Measurements from ENCODE around the gene CYP26B1. TPM values are rescaled to one million over a fixed set of nuclear protein-coding genes. Genes with fewer than 3 reads are reported as not detected.

The CYP26B1 gene
- total RNA-seq, 1 donor from 2014 or later = 1.2 TPM

DNA sequence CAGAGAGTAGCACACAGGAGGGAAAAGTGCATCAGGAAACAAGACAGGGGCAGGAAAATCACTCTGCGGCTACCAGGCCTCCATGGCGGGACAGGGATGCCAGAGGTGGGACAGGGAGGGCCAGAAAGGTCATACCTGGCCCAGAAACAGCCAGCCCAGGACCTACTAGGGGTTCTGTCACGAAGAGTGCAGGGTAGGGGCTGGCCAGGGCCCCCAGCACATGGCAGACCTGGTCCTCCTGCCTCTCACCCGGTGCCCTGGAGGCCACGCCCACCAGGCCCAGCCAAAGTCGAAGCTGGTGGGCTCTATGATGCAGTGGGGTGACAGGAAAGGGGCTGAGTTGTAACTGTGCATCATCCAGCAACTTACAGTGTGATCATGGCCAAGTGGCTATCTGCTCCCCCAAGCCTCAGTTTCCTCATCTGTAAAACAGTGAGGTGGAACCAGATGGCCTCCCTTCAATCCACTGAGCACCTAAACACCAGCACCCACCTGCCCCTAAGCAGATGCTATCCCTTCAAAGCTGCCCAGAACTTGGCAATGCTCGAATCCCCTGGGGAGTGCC lies 10.6 kb downstream of the CYP26B1 start:
- H3K4me1 Mint-ChIP-seq (ENCODE audit: low read depth, unreplicated experiment) = no peaks in the 10 kb centered on the region
- H3K27me3 Mint-ChIP-seq (ENCODE audit: low read depth, unreplicated experiment) = peaks cover 52% of the 10 kb centered on the region
- H3K27ac Mint-ChIP-seq (ENCODE audit: unreplicated experiment) = no peak overlapping the region
- peaks cover 3% of the 10 kb centered on the region for H3K27me3 ChIP-seq (ENCODE audit: insufficient read depth, low read length)
- no peak overlapping the region for H3K4me3 Mint-ChIP-seq (ENCODE audit: unreplicated experiment)
- TF ChIP-seq, protein P1, sequence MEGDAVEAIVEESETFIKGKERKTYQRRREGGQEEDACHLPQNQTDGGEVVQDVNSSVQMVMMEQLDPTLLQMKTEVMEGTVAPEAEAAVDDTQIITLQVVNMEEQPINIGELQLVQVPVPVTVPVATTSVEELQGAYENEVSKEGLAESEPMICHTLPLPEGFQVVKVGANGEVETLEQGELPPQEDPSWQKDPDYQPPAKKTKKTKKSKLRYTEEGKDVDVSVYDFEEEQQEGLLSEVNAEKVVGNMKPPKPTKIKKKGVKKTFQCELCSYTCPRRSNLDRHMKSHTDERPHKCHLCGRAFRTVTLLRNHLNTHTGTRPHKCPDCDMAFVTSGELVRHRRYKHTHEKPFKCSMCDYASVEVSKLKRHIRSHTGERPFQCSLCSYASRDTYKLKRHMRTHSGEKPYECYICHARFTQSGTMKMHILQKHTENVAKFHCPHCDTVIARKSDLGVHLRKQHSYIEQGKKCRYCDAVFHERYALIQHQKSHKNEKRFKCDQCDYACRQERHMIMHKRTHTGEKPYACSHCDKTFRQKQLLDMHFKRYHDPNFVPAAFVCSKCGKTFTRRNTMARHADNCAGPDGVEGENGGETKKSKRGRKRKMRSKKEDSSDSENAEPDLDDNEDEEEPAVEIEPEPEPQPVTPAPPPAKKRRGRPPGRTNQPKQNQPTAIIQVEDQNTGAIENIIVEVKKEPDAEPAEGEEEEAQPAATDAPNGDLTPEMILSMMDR (IDR thresholded peaks at IDR 0.05; ENCODE audit: insufficient read depth, low read depth, low read length) = no peak
- TF ChIP-seq EZH2 (IDR thresholded peaks at IDR 0.05; ENCODE audit: insufficient read depth, low read length) = no peak
- no peak overlapping the region for H3K9ac ChIP-seq (ENCODE audit: low read length)
- no peaks in the 10 kb centered on the region for H3K36me3 ChIP-seq (ENCODE audit: insufficient read depth, low read length)
- no peak overlapping the region for H3K4me3 ChIP-seq (ENCODE audit: insufficient read depth, low read depth, low read length)
- H3K4me2 ChIP-seq (ENCODE audit: low read length) = no peak overlapping the region
- H3K9me3 ChIP-seq (ENCODE audit: insufficient read depth, low read depth, low read length) = no peaks in the 10 kb centered on the region
- no peak overlapping the region for H3K27ac ChIP-seq (ENCODE audit: low read depth, low read length)
- FAIRE-seq (no peak), DNase-seq (ENCODE audit: low read depth) (no peak)
- H3K4me1 ChIP-seq (ENCODE audit: insufficient read depth, low read length) = no peaks in the 10 kb centered on the region
- no peaks in the 10 kb centered on the region for H3K9me3 Mint-ChIP-seq (ENCODE audit: unreplicated experiment)
- no peak overlapping the region for H2AFZ ChIP-seq (ENCODE audit: low read depth, low read length)
- H3K36me3 Mint-ChIP-seq (ENCODE audit: low read depth, unreplicated experiment) = no peaks in the 10 kb centered on the region
- H4K20me1 ChIP-seq (ENCODE audit: insufficient read depth, low read length) = no peaks in the 10 kb centered on the region
- H3K79me2 ChIP-seq (ENCODE audit: insufficient read depth, low read length) = no peaks in the 10 kb centered on the region

DNA sequence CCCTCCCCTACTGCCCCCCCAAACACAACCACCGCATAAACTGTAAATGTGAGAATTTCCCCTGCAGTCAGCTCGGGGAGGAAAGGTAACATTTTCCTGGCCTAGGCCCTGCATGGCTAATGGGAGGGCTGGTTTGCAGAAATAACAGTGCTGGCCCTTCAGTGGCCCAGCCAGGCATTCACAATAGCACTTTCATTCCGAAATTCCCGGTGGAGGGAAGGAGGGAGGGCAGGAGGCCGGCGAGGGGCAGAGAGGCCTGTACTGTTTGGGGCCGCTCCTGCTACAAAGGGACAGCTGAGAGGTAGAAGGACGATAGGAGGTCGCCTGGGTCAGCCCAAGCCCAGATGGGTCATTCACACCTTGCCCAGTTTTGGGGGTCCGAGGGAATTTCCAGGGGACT lies 11.3 kb downstream of the CYP26B1 start:
- Mint-ChIP-seq H3K27ac (ENCODE audit: unreplicated experiment) (no peak overlapping the region), H3K9me3 (ENCODE audit: unreplicated experiment) (peaks cover under 1% of the 10 kb centered on the region), H3K4me1 (ENCODE audit: low read depth, unreplicated experiment) (no peaks in the 10 kb centered on the region), H3K36me3 (ENCODE audit: low read depth, unreplicated experiment) (no peaks in the 10 kb centered on the region), H3K4me3 (ENCODE audit: unreplicated experiment) (no peak overlapping the region), H3K27me3 (ENCODE audit: low read depth, unreplicated experiment) (peaks cover 48% of the 10 kb centered on the region)
- H3K9ac ChIP-seq (ENCODE audit: low read length) = no peak overlapping the region
- no peak overlapping the region for H2AFZ ChIP-seq (ENCODE audit: low read depth, low read length)
- H3K4me3 ChIP-seq (ENCODE audit: insufficient read depth, low read depth, low read length) = no peak overlapping the region
- FAIRE-seq (no peak), DNase-seq (ENCODE audit: low read depth) (no peak)
- peaks cover 3% of the 10 kb centered on the region for H3K27me3 ChIP-seq (ENCODE audit: insufficient read depth, low read length)
- H3K27ac ChIP-seq (ENCODE audit: low read depth, low read length) = no peak overlapping the region
- no peaks in the 10 kb centered on the region for H3K4me1 ChIP-seq (ENCODE audit: insufficient read depth, low read length)
- TF ChIP-seq, protein P1 (IDR thresholded peaks at IDR 0.05; ENCODE audit: insufficient read depth, low read depth, low read length) = no peak
- no peak for TF ChIP-seq EZH2 (IDR thresholded peaks at IDR 0.05; ENCODE audit: insufficient read depth, low read length)
- no peaks in the 10 kb centered on the region for H4K20me1 ChIP-seq (ENCODE audit: insufficient read depth, low read length)
- no peaks in the 10 kb centered on the region for H3K79me2 ChIP-seq (ENCODE audit: insufficient read depth, low read length)
- no peaks in the 10 kb centered on the region for H3K9me3 ChIP-seq (ENCODE audit: insufficient read depth, low read depth, low read length)
- no peaks in the 10 kb centered on the region for H3K36me3 ChIP-seq (ENCODE audit: insufficient read depth, low read length)
- H3K4me2 ChIP-seq (ENCODE audit: low read length) = no peak overlapping the region

DNA sequence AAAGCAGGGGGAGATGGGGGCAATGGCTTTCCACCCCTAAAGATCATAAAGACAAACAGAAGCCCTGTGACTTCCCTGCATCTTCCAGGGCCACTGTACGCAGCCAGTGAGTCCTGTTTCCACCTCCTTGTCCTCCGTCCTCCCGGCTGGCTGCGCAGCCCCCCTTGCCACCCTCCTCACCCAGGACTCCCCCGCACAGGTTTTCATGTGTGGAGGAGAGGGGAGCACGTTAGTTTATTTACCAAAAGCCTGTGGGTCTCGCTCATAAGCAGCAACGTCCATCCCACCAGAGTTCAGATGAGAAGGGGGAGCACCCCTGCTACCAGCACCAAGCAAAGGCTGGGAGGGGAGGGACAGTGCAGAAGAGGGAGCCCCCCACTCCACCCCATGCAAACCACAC lies 11.7 kb downstream of the CYP26B1 start:
- H3K9me3 ChIP-seq (ENCODE audit: insufficient read depth, low read depth, low read length) = no peaks in the 10 kb centered on the region
- no peaks in the 10 kb centered on the region for H4K20me1 ChIP-seq (ENCODE audit: insufficient read depth, low read length)
- Mint-ChIP-seq H3K36me3 (ENCODE audit: low read depth, unreplicated experiment) (no peaks in the 10 kb centered on the region), H3K4me3 (ENCODE audit: unreplicated experiment) (no peak overlapping the region), H3K27me3 (ENCODE audit: low read depth, unreplicated experiment) (peaks cover 47% of the 10 kb centered on the region), H3K4me1 (ENCODE audit: low read depth, unreplicated experiment) (no peaks in the 10 kb centered on the region), H3K27ac (ENCODE audit: unreplicated experiment) (no peak overlapping the region), H3K9me3 (ENCODE audit: unreplicated experiment) (peaks cover 2% of the 10 kb centered on the region)
- DNase-seq (ENCODE audit: low read depth) (no peak), FAIRE-seq (no peak)
- no peak overlapping the region for H3K27ac ChIP-seq (ENCODE audit: low read depth, low read length)
- H3K4me2 ChIP-seq (ENCODE audit: low read length) = no peak overlapping the region
- H3K27me3 ChIP-seq (ENCODE audit: insufficient read depth, low read length) = peaks cover under 1% of the 10 kb centered on the region
- no peaks in the 10 kb centered on the region for H3K79me2 ChIP-seq (ENCODE audit: insufficient read depth, low read length)
- H3K36me3 ChIP-seq (ENCODE audit: insufficient read depth, low read length) = no peaks in the 10 kb centered on the region
- H3K9ac ChIP-seq (ENCODE audit: low read length) = no peak overlapping the region
- no peaks in the 10 kb centered on the region for H3K4me1 ChIP-seq (ENCODE audit: insufficient read depth, low read length)
- H2AFZ ChIP-seq (ENCODE audit: low read depth, low read length) = no peak overlapping the region
- no peak overlapping the region for H3K4me3 ChIP-seq (ENCODE audit: insufficient read depth, low read depth, low read length)
- TF ChIP-seq, protein P1 (IDR thresholded peaks at IDR 0.05; ENCODE audit: insufficient read depth, low read depth, low read length) = no peak

Measured in astrocyte (in vitro differentiated cells and primary cell).